ENCODE measurements around the gene ADCY9.
"Not testable (repeated sequence)": the region's sequence is repeated elsewhere in the genome, so short reads cannot be mapped to it uniquely, and the experiment has no call there.

The ADCY9 gene

DNA sequence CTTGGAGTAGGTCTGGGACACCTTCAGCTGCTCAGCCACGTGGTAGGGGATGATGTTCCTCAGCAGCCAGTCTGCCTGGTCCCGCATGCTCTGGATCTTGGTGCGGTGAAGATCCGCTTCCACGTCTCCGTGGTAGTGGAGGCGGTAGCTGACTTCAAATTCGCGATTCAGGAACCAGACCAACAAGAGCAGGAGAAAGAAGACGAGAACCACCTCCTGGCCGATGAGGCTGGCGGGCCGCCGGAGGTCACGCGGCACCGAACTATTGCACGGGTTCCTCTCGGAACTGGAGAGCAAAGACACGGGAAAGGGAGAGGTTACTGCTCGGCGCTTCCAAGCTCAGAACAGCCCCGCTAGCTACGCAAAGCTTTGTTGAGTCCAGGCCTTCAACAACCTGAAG, 149.6 kb downstream of the ADCY9 start:
- DNase-seq: no peak

DNA sequence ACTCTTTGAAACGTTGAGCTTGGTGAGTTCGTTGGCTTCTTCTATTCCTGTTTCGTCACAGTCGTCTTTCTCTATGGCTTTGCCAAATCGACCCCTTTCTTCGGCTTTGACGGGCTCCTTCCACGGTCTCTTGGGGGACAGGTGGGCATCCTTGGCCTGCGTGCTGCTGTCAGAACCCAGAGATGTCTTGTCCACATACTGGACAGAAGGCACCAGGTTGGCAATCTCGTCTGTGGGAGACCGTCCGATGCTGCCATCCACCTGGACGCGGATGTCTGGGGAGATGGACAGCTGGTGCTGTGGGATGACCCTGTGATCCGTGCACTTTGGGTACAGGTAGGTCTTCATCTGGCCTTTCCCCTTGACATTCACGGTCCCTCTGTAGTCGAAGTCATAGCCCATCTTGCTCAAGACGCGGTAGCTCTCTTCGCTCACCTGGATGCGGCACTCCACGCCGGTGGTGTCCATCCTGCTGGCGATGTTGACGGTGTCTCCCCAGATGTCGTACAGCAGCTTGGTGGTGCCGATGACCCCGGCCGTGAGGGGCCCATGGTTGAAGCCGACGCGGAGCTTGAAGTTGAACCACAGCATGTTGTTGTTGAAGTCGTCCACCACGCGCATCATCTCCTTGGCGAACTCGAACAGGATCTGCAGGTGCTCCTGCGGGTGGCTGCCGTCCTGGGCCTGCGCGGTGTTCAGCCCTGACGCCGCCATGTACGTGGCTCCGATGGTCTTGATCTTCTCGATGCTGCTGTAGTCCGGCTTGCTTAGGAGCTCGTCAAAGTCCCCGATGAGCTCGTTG, 150.3 kb downstream of the ADCY9 start:
- no peak for DNase-seq

DNA sequence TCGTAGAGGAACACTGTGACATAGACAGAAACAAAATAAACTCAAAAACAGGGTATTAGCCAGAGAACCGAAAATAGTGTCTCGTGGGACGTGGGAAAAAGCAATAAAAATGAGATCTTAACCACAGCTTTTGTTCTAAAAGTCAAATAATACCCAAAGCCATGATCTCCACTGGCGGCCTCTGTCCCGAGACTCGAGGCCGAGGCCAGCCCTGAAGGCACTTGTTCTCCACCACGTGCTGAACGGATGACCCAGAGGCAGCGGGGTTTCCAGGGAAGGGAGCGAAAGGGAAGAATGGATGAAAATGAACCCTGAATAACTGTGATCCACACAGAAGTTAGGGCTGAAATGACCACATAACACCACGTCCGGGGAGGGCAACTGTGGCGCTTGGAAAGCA, 150.9 kb downstream of the ADCY9 start:
- DNase-seq: no peak

DNA sequence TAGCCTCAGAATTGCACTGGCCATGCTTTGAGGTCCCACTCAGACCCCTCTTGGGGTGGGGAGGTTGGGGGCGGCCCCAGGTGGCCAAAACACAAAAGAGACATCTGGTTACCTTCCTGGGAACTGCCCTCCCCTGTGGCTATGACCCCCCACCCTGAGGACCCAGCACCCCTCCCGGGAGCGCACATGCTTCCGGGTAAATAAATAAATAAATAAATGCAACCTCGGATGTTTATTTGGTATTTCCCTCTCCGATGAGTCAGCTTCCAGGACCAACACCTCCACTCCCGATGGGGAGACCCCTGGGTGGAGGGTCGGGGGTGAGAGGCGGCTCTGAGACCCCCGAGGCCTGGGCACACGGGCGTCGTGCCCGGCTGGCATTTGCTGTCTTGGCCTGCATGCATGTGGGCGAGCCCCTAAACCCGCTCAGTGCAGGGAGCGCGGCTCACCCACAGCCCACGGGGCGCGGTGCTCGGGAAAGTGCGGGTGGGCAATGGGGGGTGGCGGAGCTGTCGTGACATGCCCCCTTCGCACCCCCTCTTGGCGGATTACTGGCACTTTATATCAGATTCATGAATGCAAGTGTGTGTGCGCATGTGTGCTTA, 151.5 kb downstream of the ADCY9 start:
- no peak for DNase-seq

DNA sequence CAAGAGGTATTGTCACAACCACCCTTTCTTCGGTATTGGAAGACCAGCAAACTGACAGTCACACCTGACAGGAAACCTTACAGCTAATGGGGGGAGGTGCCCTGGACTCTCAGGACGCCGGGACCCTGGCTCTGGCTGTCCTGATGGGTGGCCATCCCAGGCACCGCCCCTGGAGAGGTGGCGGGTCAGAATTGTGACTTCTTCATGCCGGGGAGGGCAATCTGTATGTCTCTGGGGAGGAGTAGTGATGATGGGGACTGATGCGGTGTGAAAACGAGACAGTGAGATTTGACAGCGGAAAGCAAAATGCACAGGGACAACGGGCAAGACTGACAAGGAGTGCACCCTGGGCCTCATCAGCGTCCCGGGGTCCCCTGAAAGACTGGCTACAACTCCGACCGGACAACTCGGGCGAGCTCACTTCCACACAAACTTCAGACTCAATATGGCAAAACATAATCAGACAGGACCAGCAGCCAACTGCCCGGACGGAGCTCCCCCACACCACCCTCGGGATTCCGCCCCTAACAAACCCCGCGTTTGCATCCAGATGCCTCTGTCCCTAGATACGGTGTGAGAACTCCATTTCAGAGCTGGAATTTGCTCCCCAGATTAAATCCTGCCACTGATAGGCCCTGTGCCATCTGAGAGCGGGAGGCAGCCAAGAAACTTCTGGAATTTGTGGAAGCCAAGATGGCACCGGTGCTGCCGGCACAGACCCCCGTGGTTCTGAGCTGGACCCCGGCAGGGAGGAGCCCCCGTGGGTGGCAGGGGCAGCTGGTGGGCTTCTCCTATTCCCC, 152.2 kb downstream of the ADCY9 start:
- DNase-seq: no peak

DNA sequence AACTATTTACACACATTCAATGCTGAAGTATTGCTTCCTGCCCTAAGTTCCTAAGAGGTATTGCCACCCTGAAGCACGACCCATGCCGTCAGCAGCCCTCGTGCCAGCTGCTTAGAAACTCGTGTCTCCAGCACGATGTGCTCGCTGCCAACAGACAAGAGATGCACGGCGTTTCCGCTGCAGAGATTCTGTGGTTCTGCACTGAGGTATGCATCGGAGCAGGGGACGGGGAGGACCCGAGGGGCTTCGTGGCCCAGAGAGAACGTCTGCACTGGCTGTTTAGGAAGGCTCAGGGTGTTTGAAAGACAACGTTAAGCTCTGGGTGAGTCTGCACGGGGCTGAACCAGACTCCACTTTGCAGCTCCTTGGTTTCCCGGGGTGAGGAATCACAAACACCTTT, 153.0 kb downstream of the ADCY9 start:
- no peak for DNase-seq

DNA sequence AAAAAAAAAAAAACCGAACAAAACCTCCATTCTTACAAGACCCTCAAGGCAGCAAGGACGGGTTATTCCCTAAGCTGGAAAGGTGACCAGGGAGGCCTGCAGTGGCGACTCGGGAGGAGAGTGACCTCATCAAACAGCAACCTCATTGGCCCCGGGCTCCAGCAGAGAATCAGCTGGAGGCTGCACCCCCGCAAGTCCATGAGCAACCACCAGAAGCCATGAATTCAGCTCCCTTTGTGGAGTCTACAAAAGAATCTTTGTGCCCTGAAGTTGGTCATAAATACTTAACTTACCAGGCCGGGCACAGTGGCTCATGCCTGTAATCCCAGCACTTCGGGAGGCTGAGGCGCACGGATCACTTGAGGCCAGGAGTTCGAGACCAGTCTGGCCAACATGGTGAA, 154.8 kb downstream of the ADCY9 start:
- DNase-seq: no peak

DNA sequence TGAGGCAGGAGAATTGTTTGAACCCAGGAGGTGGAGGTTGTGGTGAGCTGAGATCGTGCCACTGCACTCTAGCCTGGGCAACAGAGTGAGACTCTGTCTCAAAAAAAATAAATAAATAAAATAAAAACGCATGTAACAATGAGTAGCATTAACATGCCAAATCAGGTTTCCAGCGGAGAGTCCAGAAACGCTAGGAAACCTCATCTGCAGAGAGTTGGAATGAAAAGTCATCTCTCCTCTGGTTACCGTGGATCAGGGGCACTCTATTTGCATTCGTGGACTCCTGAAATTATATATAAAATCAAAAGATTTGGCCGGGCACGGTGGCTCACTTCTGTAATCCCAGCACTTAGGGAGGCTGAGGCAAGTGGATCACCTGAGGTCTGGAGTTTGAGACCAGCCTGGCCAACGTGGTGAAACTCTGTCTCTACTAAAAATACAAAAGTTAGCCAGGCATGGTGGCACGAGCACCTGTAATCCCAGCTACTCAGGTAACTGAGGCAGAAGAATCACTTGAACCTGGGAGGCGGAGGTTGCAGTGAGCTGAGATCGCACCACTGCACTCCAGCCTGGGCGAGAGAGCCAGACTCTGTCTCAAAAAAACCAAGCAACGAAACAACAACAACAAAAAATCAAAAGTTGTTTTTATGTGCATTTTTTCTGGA, 156.2 kb downstream of the ADCY9 start:
- not testable (repeated sequence) for DNase-seq

DNA sequence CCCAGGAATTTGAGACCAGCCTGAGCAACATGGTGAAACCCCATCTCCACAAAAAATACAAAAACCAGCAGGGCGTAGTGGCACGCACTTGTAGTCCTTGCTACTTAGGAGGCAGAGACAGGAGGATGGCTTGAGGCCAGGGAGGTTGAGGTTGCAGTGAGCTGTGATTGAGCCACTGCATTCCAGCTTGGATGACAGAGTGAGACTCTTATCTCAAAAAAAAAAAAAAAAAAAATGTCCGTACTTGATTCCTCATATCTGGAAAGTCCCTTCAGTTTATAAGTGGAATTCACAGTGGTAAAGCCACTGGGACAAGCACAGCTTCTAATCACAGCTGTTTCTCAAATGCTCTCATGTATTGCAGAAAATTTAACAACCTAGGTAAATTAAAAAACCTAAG, 157.1 kb downstream of the ADCY9 start:
- no peak for DNase-seq

DNA sequence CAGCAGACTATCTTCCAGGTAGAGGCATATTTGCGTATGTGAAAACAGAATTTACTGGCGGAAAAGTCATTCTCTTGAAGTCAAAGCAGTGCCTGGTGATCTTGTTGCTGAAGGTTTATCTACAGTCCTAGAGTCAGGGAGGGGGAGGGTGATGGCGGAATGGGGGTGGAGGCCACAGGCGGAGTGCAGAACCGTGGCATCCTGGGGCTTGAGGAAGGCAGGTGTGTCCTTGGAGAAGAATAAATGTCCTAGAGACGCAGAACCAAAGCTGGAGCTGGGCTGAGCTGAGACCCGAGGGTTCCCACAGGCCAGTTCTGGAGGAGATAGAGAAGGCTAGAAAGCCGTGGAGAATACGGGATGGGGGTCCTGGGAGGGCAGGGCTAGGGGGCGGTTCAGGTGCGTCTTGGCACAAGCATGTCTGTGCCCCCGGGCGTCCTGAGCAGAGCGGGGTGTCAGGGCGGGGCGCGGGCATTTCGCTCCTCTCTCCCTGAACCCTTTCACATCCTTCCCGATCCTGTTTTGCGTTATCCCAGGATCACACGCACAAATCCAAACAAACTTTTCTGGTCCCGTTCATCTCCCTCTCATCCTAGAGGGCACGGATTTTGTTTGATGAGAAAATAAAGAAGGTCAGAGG, 158.8 kb downstream of the ADCY9 start:
- DNase-seq: no peak

DNA sequence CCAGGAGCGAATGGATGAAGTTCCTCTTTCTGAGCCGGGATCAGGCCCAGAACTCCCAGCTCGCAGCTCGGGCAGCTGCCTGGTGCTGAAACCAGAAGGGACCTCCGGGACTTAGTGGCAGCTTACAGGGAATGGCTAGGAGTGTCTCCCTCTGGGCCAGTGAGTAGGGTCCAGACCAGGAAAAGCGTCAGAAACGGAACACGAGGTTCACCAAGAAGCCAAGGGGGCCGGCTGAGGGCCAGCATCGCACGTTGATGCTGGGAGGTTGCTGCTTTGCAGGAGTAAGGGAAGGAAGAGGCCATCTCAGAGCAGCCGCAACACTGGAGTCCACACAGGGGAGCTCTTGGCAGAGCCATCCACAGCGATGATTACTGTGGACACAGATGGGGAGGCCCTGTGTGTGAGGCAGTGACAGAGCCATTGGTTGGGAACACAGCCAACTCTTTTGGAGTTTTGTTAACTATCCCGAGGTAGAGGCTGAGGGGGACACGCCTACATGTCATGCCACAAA, 161.8 kb downstream of the ADCY9 start:
- no peak for DNase-seq

DNA sequence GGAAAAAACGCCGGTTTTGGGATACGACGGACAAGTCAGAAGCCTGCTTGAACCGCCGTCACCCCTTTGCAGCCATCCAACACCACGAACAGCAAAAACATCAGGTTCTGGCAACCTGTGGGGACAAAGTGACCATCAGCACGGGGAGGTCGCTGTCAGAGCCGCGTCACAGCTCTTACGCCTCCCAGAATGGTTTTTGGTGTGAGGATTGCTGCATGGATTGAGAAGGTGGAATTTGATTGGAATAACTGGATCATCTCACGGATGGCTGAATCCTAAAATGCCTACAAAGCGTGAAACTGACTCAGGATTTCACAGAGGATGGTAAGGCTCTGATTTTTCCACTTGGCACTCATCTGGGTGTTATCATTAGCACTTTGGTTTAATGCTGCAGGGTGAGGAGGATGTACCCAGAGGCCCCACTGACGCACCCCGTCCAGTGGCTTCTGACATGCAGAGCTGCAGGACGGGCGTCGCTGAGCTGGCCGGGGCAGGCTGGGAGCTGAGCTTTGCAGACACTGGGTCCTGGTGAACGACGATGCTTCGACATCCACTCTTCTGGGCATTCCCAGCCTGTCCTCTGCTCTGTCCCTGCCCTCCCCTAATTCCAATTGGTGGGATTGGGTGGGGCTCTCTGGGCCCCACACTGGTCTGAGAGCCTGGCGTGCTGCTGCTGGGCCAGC, 162.4 kb downstream of the ADCY9 start:
- DNase-seq: no peak

DNA sequence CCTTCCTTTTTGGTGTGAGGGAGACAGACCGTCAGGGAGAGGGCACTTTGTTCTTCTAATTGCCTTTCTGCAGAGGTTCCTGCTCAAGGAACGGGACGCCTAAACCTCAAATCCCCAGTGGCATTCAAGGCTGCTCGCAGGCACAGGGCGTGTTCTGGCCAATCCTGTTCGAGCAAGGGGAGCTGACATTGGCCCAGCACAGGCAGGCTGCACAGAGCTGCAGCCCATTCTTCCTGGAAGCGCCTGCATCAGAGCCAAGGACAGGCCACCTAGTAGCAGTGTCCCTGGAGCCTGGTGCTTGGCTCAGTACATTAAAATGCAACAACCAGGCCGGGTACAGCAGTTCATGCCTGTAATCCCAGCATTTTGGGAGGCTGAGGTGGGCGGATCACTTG, 163.5 kb downstream of the ADCY9 start:
- peak; percentile 65 for DNase-seq

DNA sequence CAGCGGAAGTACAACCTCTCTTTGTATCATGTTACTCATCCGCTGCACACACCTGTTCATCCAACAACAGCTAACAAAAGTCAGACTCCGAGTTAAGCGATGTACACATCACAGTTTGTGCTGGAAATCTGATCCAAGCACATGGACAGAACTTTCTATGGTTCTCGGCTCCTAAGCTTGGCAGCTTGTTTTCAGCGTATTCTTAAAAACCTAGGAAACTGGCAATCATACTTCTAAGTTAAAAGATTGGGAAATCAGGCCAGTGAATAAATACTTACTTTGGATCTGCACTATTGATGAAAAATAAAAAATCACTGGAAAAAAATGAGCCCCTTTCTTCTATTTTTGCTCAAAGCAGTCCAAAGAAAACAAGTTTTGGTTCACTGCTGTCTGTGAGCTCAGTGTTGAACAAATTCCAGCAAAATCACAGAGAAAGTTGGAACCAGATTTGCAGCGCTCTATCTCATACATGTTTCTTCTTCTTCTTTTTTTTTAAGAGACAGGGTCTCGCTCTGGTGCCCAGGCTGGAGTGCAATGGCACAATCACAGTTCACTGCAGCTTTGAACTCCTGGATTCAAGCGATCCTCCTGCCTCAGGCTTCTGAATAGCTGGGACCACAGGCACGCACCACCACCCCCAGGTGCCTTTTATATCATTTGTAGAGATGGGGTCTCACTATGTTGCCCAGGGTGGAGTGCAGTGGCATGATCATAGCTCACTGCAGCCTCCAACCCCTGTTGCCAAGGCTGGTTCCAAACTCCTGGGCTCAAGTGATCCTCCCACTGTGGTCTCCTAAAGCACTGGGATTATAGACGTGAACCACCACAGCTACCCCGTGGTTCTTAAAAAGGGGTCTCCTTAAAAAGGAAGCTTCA, 164.1 kb downstream of the ADCY9 start:
- no peak for DNase-seq

DNA sequence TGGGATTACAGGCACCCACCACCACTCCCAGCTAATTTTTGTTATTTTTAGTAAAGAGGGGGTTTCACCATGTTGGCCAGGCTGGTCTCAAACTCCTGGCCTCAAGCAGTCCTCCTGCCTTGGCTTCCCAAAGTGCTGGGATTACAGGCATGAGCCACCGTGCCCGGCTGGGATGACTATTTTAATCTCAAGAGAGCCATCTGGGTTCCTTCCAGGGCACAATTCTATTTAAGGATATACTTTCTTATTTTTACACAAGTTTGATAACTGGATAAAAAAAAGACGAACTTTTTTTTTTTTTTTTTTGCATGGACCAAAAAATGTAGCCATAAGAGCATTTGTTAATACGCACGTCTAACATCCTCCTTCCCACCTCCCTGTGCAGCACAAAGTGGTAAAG, 164.9 kb downstream of the ADCY9 start:
- DNase-seq: not testable (repeated sequence)

DNA sequence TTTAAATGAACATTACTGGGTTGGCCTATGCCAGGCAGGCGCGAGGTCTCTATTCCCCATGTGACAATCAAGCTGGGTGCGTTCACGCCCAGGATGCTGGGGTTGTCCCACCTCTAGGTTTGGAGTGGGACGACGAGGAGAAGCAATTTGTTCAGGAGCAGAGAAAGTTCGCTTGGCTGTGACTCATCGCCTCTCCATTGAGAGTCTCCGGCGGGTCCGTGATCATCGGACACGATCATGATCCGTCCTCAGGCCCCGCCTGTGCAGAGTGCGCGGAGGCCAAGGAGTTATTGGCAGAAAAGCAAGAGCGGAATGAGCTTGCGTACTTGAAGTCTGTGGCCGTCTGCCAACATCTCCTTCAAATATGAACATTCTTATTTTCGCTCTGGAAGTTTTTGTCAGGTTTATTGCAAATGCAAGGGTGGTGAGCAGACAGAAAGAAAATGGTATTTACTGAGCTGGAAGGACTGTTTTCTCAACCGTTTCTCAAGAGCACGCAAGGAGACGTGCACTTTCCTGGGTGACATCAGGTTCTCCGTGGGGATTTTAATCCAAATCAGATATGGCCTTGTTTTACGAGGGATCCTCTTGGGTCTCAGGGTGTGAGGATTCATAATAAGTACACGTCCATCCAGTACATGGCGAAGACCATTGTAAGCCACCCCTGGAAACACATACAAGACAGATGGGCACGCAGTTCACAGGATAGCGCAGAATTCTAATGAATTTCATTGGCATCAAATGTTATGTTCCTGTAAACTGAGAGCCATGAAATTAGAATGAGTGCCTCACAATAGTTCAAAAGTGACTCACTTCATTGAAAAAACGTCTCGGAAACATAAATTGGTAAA, 165.7 kb downstream of the ADCY9 start:
- DNase-seq: no peak

DNA sequence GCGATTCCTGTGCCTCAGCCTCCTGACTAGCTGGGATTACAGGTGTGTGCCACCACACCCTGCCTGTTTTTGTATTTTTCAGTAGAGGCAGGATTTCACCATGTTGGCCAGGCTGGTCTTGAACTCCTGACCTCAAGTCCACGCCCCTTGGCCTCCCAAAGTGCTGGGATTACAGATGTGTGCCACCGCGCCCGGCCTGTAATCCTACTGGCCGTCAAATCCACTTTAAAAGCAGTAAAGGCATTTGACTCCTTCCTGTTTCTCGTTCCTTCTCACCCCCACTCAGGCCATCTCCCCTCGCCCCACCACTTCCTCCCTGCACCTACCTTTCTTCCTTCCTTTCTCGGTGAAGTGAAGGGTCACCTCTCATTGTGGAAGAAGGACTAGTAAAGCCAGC, 166.3 kb downstream of the ADCY9 start:
- no peak for DNase-seq

DNA sequence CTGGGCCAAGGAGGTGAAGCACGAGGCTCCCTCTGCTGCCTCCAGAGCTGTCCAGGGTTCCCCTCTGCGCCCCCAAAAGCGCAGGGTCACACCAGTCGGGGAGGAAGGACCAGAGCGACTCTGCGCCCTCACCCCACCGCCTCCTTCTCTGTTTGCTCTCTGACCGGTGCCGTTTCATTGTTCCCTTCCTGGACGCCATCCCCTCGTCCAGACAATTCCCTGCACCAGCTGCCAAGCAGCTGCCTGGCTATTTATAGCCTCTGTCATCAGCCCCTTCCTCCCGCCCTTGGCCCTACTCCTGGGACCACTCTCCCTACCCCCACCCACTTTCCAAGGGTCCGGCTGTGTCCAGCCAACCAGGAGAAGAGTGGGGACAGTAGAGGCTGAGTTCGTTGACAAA, 167.0 kb downstream of the ADCY9 start:
- DNase-seq: no peak

DNA sequence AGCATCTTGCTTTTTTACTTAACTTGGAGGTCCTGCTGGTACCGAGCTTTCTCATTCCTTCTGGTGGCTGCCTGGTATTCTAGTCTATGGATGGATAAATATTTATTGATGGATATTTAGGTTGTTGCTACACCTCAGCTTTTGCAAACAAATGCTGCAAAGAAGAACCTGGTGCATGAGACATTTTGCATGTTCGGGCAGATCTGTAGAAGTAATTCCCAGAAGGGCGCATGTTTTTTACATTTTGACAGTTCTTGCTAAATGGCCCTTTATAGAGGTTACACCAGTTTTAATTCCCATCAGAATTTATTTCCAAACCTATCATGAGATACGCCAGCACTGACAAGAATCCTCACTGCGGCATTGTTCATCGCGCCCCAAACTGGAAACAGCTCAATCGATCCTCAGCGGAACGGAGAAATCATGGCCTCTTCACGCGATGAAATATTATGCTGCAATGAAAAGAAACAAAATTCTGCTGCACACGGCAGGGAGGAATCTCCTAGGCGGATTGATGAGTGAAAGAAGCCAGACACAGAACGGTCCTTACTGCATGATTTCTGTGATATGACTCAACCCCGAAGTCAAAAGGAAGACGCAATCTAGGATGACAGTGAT, 167.8 kb downstream of the ADCY9 start:
- no peak for DNase-seq

Data from NCI-H1436 (cell line).